Kidney capillary endothelial cell (primary cell): ENCODE measurements around the gene C3orf85.
A peak's percentile ranks its signal among the peaks of the same experiment; 100 is the strongest.

Experiments
- DNase-seq: peaks from one replicate; pipeline ENCODE4 v3.0.0-alpha.2; 2018; ENCODE audit warnings: low spot score

The C3orf85 gene

DNA sequence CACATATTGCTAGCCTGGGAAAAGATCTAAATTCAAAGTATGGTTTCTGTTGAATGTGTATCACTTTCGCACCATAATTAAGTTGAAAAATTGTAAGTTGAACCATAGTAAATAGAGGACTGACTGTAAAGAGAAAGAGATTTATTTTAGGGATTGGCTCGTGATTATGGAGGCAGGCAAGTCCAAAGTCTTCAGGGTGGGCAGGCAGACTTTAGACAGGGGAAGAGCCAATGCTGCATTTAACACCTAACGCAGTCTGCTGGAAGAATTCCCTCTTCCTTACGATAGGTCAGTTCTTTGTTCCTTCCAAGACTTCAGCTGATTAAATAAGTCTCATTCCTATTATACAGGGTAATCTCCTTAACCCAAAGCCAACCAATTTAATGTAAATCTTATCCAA is 15.8 kb downstream of the C3orf85 start:
- no peak for DNase-seq

DNA sequence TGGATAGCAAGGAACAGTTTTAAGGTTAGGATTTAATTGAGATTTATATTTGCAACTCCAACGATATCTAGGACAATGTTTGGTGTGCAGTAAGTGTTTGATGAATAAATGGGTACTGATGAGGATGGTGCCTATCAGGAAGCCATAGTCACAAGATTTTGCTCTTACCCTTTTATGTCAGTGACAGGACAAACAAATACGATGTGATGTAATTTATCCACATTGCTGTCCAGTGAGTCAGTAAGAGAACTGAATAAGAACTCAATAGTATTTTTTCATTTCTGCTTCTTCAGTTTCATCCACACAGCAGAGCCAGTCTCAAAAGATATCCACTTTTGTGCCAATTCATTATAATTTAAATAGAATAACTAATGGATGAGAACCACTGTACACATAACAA is 18.5 kb downstream of the C3orf85 start:
- peak; percentile 3 for DNase-seq

DNA sequence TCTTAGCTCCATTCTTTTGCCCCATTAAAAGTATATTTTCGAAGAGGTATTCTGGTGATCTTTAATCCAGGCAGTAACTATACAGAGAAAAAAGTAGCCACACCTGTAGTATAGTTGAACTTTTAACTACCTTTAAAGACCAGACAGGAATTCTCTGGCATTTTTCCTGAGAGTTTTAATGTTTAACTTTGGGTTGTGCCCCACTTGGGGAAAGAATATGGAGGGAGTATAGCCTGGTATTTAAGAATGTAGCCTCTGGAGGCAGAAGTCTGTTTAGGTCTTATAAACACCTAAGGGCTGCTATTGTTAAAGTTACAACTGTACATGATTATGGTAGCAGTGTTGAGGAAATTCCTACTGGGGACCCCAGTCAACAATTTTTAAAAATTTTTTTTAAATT is 19.3 kb downstream of the C3orf85 start:
- DNase-seq, result no peak

DNA sequence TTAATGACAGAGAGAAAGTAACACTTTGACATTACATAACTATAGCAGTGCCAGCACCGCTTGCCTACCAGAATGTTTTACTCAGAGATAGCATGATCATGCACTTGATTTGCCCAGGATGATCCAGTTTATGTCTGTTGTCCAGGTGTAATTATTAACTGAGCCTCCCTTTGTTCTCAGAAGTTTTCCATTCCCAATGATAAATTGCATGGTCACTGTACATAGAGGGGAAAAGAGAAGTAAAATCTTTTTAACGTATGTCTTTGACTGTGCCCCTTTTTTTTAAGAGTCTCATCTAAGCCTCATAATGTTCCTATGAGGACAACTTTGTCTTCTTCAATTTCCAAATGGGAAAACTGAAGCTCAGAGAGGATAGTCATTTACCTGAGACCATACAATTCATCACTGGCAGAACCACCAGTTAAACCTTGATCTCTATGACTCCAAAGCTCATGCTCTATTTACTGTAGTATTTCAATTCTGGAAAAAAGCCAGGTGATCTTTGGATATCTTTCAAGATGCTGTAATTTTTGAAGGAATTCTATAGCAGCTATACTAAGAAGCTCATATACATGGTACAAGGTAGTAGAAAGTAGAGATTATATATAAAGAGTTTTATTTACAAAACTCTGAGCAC is 25.1 kb downstream of the C3orf85 start:
- DNase-seq, result no peak

DNA sequence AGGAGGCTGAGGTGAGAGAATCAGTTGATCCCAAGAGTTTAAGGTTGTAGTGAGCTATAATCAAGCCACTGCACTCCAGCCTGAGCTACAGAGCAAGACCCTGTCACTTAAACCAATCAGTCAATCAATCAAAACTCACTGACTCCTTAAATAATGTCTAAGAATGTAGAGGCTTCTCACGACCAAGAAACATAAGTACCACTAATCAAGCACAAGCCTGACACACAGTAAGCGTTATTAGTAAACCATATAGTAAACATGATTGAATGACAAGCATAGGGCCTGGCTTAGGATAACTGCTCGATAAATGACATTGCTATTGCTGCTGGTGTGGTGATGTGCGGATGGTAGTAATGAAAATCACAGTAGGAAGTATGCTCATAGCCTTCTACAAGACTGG is 29.4 kb downstream of the C3orf85 start:
- DNase-seq, result no peak

DNA sequence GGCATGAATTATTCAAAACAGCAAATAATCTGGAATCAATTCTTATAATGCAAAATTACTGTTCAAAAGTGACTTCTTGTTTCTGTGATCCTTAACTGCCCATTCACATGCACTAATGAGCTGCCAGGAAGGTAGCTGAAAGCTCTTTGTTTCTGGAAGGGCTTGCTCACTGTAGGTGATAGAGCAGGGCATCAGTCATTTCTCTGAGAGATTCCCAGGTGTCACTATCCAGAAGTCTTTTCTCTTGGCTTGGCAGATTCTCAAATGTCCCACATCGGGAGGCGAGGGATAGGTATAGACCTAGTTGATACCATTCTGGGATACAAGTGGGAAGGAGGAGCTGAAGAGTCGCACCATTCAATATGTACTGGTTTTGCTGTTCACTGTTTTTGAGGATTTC is 35.0 kb downstream of the C3orf85 start:
- DNase-seq, result no peak

DNA sequence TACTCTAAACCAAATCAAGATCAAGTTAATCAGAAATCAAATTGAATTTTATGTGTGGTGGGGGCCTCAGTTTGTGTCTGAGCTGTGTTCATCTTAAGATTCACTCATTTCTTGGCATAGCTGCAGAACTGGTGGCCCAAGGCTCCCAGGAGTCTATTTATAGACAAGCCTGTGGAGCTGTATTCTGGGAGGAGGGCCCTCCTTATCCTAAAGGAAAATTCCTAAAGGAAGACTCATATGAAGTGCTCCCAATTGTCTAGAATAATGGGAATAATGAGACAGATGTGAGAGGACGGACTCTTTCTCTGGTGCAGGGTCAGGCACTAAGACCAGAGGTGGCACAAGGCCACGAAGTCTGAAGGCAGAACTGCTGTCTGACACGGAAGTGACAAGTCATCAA is 38.9 kb downstream of the C3orf85 start:
- DNase-seq, result no peak

DNA sequence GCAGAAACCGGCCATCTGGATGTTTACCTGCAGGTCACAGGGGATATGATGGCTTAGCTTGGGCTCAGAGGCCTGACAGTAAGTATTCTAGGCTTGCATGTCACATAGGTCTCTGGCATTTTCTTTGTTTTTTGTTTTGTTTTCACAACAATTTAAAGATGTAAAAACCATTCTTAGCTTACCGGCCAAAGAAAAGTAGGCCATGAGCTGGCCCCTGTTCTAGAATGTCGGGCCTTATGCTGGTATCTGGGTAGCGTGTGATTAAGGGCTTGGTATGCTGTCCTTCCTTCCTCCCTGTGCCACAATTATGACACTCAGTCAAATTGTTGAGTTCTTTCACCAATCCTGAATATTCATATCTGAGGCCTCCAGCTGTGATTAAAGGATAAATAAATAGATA is 40.2 kb downstream of the C3orf85 start:
- DNase-seq, result no peak

DNA sequence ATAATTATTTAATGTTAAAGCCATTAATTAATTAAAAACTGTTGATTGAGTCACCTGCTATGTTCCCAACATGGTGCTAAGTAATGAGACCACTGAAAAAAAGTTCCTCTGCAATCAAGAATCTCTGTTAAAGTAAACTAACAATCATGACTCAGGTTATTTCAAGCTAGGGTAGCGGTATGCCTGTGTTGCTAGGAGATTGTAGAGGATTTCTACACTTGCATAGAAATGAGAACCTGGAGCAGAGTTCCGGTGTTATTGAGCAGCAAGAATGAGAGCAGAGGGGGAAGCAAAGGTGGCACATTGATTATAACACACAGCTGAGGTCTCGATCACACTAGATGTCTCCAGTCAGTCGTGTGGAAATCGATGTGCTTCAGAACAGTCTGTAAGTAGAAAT is 41.4 kb downstream of the C3orf85 start:
- DNase-seq, result no peak

DNA sequence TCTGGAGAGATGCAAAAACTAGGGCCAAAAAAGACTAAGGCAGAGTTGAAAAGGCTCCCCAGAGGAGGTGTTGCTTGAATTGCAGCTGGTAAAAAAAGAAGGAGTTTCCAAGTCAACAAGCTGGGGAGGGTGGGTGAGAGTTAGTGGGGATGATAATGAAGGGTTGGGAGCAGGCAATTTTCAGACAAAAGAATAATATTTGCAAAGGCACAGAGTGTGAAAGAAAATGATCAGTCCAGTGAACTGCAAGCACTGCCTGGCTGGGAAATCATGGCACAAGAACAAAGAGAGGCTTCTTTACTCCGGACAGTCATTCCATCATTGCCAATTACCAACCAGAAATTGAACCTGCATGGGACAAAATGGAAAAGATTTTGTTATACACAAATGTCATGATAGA is 42.2 kb downstream of the C3orf85 start:
- DNase-seq, result no peak

DNA sequence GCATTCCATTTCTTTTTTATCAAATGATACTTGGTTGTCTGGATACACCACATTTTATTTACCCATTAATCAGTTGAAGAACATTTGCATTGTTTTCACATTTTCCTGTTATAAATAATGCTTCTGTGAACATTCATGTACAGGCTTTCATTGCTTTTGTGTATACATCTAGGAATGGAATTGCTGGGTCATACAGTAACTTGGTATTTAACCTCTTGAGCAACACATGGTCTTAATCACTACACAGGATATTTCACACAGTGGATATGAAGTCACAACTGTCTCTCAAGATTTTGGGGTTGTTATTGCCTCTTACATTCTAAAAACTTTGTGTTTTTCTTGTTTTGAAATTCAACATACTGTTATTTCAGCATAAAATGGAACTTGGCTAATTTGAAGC is 48.2 kb downstream of the C3orf85 start:
- no peak for DNase-seq

DNA sequence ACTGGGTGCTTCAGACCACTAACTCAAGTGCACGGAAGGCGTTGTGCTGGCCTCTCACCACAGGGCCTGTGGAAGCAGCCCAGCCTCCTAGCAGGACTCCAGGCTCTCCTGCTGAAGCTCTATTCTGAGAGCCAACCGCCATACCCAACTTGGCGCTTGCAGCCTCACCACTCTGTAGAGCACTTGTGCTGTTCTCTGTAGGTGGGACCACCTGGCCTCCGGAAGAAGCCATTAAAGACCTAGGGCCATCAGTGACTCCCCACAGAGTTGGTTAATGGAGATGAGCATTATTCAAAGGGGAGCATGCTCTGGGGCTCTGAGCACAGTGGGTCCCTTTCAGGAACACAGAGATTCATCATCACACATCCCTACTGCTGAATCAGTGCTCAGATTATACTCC is 50.9 kb downstream of the C3orf85 start:
- no peak for DNase-seq

DNA sequence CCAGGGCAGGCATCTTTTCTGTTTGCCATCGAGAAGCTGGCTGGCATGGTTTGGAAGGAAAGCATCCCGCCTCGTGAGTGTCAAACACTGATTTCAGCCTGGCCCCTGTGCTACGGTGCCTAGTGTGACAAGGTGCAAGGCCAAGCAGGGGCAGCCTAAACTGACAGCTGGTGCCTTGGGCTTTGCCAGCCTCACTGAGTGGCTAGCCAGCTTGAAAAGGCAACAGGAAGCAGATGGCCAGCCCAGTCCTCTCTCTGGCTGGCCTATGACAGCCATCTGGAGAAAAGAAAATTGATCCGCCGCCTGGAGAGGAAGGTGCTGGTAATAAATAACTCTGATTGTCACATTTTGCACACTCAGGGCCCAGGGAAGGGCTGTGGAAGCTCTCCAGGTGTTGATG is 52.2 kb downstream of the C3orf85 start:
- DNase-seq, result peak; percentile 36

DNA sequence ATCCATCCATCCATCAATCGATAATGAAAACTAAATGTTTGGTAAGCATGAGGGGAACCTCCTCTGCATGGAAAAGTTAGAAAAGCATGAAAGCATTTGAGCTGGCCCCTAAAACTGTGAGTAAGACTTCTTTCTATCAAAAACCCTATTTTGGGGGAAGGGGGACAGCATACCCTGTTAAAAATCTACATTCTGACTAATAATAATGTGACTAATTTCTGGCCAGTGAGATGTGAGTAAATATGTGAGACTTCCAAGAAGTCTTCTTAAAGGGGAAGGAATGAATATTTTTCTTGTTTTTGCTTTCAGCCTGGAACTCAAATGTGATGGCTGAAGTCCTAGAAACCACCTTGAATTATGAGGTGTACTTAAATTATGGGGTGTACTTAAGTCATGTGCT is 54.9 kb downstream of the C3orf85 start:
- no peak for DNase-seq

DNA sequence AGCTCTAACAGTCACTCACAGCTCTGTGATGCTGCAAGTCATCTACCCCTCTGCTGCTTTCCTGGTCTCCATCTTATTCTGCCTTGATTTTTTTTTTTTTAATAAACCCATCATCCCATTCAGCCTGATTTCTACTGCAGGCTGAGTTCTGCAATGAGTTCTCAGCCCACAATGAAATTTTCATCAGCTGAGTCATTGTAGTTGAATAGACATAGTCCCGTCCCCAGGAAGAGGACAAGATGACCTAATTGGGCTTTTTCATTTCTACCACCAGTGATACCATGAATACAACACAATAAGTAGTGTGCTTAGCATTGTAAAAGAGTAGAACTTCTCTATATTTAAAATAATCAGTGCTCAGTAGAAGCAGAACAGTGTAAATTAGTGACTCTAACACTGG is 59.3 kb downstream of the C3orf85 start:
- DNase-seq, result peak; percentile 97
